GM19351 (cell line): ENCODE measurements around the gene EID3.
"Not testable (repeated sequence)": the region's sequence is repeated elsewhere in the genome, so short reads cannot be mapped to it uniquely, and the experiment has no call there.

Experiments used
- ATAC-seq: cut with Tn5 transposase; IDR thresholded peaks from one replicate; pipeline ENCODE4 v1.9.1; 2021; ENCODE audit warnings: mild to moderate bottlenecking, moderate library complexity; ENCODE audit not compliant: unreplicated experiment

Gene EID3

GRCh38 chr12:104303538-104304151 is at the start of gene EID3:
Gene EID3, plus strand, starts transcription at chr12:104303739. Its CDS starts 196 bp downstream, at chr12:104303935.
- peak; percentile 94 for ATAC-seq

GRCh38 chr12:104257913-104258472 is 45.5 kb upstream of the EID3 start:
- no peak for ATAC-seq

GRCh38 chr12:104258476-104259067 is 45.0 kb upstream of the EID3 start:
- no peak for ATAC-seq

GRCh38 chr12:104263026-104263425 is 40.5 kb upstream of the EID3 start:
- ATAC-seq, result no peak

GRCh38 chr12:104263580-104264358 is 39.8 kb upstream of the EID3 start:
- ATAC-seq, result no peak

GRCh38 chr12:104265436-104265835 is 38.1 kb upstream of the EID3 start:
- not testable (repeated sequence) for ATAC-seq

GRCh38 chr12:104272938-104273337 is 30.6 kb upstream of the EID3 start:
- no peak for ATAC-seq

- ATAC-seq, result no peak
These were observed 30.0 kb upstream of the EID3 start for GRCh38 chr12:104273503-104273902.

GRCh38 chr12:104274811-104275210 is 28.7 kb upstream of the EID3 start:
- no peak for ATAC-seq

GRCh38 chr12:104275689-104276088 is 27.9 kb upstream of the EID3 start:
- ATAC-seq, result no peak

- ATAC-seq, result peak; percentile 91
These were observed 27.0 kb upstream of the EID3 start for GRCh38 chr12:104276273-104277131.

GRCh38 chr12:104279164-104279563 is 24.4 kb upstream of the EID3 start:
- ATAC-seq, result no peak

GRCh38 chr12:104280111-104280510 is 23.4 kb upstream of the EID3 start:
- no peak for ATAC-seq

- no peak for ATAC-seq
These were observed 22.7 kb upstream of the EID3 start for GRCh38 chr12:104280717-104281458.

GRCh38 chr12:104281636-104282035 is 21.9 kb upstream of the EID3 start:
- no peak for ATAC-seq

GRCh38 chr12:104282109-104282508 is 21.4 kb upstream of the EID3 start:
- ATAC-seq, result no peak

- ATAC-seq, result no peak
These were observed 17.6 kb upstream of the EID3 start for GRCh38 chr12:104285740-104286515.

- peak; percentile 86 for ATAC-seq
These were observed 16.7 kb upstream of the EID3 start for GRCh38 chr12:104286516-104287482.
